HepG2 (cell line): ENCODE results near the gene CD109. TPM values are rescaled to one million over a fixed set of nuclear protein-coding genes. Genes with fewer than 3 reads are reported as not detected.

ENCODE experiments used
- polyA plus RNA-seq, 8 experiments: library from polyadenylated mRNA; depleted of rRNA in 3 of 8; stranded (reverse) in 7 of 8; unstranded in 1 of 8; fragments of >200 nt; fragmentation: Illumina TruSeq in 4 of 8; extraction: Trizol in 4 of 8; gene quantifications; 2 replicates each; pipeline versions ENCODE4 v1.2.1 to v1.2.3, GENCODE V29; 2011 to 2016; ENCODE audit warnings: low read depth in 4 of 8, missing spikeins in 1 of 8, mixed read lengths in 1 of 8; ENCODE audit not compliant: insufficient read depth in 1 of 8
- total RNA-seq, 5 experiments: library from RNA; depleted of rRNA; stranded (reverse); fragments of >200 nt; fragmentation: Illumina TruSeq; extraction: Trizol; gene quantifications; 2 replicates each; pipeline ENCODE4 v1.2.3, GENCODE V29; 2016; ENCODE audit warnings: low read depth in 1 of 5

Gene CD109
- total and polyA plus RNA-seq, 2 of the 13 experiments (the other 11 are each of a cell fraction or from before 2014, with no cell fraction given) = 0.93 to 2.1 TPM

Other genes starting within 250 kb of the CD109 start
- 0.07 TPM in 1 of 2 replicates, not detected in the other for gene CGAS, start 243.9 kb upstream of the CD109 start, total RNA-seq (2016; rRNA removed; fragmentation: Illumina TruSeq; extraction: Trizol)
- 0.03 and 0.04 TPM in 2 replicates for gene CGAS, start 243.9 kb upstream of the CD109 start, polyA plus RNA-seq (2011; rRNA removed)
- 31.9 and 45.3 TPM in 2 replicates for gene MTO1, start 234.5 kb upstream of the CD109 start, total RNA-seq (2016; rRNA removed; fragmentation: Illumina TruSeq; extraction: Trizol)
- gene MTO1, start 234.5 kb upstream of the CD109 start, polyA plus RNA-seq (2011; rRNA removed) = 20.1 and 21.1 TPM in 2 replicates
- gene EEF1A1, start 175.2 kb upstream of the CD109 start, total RNA-seq (2016; rRNA removed; fragmentation: Illumina TruSeq; extraction: Trizol) = 13,726 and 19,145 TPM in 2 replicates
- gene EEF1A1, start 175.2 kb upstream of the CD109 start, polyA plus RNA-seq (2011; rRNA removed) = 14,480 and 17,172 TPM in 2 replicates
- gene SLC17A5, start 42.2 kb upstream of the CD109 start, total RNA-seq (2016; rRNA removed; fragmentation: Illumina TruSeq; extraction: Trizol) = 13.6 and 20.5 TPM in 2 replicates
- gene SLC17A5, start 42.2 kb upstream of the CD109 start, polyA plus RNA-seq (2011; rRNA removed) = 13.3 and 18.3 TPM in 2 replicates